NCI-H748 (cell line): Measurements from ENCODE around the gene RSAD1.

Experiments
- DNase-seq: peaks from one replicate; lab custom pipeline; 2025; ENCODE audit not compliant: unreplicated experiment; lab: John Stamatoyannopoulos, UW

The RSAD1 gene

GRCh38 chr17:50488880-50489279 is 10.2 kb downstream of the RSAD1 start:
- DNase-seq: no peak

DNA sequence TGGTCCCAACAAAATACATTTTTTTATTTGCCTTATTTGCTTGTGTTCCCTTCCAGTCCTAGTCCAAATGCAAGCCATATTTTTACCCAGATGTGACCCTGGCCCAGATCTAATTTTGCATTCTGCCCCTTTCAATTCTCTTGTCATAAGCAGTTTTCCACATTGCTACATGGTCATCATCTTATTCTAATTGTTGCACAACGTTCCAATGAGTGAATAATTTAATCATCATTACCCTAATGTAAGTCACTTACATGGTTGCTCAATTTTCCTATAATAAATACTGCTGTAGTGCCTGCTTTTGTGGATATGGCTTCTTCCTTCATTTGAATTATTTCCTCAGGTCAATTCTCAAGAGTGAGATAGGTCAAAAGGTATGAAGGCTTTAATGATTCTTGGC is 12.8 kb downstream of the RSAD1 start:
- DNase-seq: no peak

DNA sequence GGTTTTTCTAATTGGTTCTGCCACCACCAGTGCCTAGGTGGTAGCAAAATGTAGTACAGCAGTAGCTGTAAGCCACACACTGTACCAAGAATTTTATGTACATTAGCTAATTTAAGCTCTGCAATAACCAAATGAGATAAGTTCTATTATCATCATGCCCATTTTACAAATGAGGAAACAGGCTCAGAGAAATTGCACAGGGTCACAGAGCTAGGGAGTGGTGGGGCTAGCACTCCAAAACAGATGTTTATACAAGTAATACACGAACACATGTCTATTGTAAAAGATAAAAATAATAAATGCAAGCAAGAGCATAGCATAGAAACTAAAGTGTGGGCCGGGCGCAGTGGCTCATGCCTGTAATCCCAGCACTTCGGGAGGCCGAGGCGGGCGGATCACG is 13.6 kb downstream of the RSAD1 start:
- no peak for DNase-seq

DNA sequence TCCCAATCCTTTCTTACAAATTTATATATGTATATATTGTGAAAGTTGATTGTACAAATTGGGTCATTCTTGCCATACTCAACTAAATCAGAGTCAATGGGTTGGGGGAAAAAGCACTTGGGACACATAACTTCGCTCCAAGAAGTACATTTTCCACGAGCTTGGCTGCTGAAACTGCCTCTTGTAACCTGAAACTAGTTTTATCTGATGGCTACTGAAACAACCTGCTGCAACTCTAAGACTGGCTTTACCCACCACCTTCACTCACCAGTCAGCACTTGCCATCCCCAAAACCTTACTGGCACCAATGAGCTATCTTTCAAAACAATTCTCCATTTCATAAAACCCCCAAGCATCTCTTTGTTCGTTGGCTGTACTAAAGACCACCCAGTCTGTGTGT is 15.1 kb downstream of the RSAD1 start:
- DNase-seq: no peak

DNA sequence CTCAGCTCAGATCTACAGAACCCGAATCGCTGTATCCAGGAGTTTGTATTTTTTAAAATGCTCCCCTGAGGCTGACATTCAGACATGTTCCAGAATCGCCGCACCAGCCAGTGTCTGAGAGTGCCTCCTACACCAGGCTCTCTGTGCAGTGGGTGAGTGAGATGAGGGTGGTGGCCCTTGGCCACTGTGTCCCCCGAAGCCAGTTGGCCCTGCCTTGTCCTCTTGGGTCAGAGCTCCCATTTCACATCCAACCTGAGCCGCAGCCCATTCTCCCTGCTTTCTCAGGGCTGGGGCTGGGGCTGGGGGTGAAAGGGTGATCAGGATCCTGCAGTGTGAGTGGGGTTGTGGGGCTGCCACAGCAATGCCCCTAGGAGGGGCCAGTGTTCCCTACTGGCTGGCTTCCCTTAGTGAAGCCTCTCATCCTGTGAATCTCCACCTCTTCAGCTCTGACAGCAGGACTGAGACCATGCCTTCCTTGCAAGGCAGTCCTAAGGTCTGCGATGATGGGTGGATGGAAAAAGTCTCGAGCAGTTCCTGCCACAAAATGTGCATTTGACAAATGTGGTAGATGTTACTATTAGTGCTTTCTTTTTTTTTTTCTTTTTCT is 16.7 kb downstream of the RSAD1 start:
- no peak for DNase-seq

DNA sequence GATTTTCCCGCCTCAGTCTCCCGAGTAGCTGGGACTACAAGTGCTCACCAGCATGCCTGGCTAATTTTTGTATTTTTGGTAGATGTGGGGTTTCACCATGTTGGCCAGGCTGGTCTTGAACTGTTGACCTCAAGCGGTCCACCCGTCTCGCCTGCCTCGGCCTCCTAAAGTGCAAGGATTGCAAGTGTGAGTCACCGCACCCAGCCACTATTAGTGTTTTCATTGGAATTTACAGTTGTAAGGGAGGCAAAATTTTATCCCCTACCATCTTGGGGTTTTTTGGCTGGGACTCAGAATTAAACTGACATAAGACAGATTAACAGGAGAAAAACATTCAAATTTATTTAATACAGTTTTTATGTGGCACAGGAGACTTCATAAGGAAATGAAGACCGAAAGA is 17.3 kb downstream of the RSAD1 start:
- DNase-seq: no peak

GRCh38 chr17:50498021-50498874 is 19.6 kb downstream of the RSAD1 start:
- DNase-seq: no peak

GRCh38 chr17:50499270-50499669 is 20.6 kb downstream of the RSAD1 start:
- no peak for DNase-seq

GRCh38 chr17:50499721-50500120 is 21.1 kb downstream of the RSAD1 start:
- DNase-seq: no peak

- DNase-seq: no peak
Measured at GRCh38 chr17:50501054-50501453, 22.4 kb downstream of the RSAD1 start.

DNA sequence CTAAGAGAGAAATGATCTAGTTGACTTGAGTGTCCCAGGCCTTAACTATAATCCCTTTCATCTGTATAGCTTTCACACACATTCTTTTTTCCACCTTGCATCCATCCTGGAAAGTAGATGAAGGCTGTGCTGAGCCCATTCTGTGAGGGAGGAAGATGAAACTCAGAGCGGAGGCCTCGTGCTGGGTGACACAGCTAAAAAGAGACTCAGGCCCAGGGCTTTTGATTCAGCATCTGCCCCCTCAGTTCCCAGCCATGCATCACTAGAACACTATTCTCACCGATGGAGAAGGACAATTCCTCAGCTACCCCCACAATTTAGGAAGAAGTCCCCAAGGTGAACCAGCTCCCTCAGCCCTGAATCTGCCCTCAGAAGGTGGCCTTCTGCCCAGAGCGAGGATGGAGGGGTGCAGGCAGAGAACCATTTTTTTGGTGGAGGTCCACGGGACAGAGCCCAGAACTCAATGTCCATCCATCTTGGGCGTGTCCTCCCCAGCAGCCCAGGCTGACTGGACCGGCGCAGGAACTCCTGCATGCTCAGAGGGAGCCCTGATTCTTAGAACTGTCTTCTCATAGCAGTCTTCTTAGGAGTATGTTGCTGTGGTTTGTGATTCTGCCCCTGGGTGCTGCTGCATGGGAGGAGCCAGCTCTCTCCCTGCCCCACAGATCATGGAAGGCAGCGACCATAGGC is 23.8 kb downstream of the RSAD1 start:
- DNase-seq: no peak

GRCh38 chr17:50505591-50506130 is 27.0 kb downstream of the RSAD1 start:
- DNase-seq: no peak

GRCh38 chr17:50506298-50506697 is 27.6 kb downstream of the RSAD1 start:
- no peak for DNase-seq

GRCh38 chr17:50507871-50508572 is 29.4 kb downstream of the RSAD1 start, which contains the start of gene MYCBPAP:
Gene MYCBPAP, plus strand, starts transcription at chr17:50508439. Its CDS starts 236 bp downstream, at chr17:50508675.
- peak; percentile 89 for DNase-seq

DNA sequence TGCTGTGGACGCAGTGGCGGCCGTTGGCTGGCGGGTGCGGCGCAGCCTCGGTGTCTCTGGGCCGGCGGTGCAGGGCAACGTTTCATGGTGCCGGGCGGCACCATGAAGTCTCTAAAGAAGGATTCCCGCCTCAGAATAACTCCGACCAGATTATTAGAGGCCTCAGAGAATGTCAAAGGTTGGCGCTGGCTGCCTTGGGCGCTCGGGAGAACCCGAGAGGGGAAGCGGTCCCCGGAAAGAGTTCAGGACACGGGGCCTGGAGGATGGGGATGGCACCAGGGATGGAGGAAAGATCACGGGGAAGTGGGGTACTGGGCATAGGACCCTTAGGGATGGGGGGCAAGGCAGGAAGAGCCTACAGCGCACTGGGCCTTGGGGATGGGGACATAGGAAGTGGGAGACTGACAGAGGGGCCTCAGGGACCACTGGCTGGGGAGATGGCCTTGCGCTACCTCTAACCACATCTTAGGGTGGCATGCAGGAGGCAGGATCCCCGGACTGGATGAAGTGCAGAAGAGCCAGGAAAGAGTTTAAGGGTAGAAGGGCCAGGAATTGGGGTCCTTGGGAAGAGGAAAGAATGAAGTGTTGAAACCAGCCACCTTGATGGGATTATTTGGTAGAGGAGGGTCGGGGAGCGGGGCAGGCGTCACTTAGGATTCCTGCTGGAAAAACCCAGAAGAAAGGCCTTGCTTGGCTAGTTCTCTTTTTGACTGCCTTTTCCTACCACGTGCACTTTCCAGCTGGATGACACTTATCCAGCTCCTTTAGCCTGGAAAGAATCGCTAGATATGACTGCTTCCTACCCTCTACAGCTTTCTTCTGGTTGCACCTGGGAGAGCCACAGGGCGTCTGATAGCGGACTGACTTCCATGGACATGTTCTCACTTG is 30.2 kb downstream of the RSAD1 start:
- no peak for DNase-seq

GRCh38 chr17:50511058-50511457 is 32.4 kb downstream of the RSAD1 start:
- no peak for DNase-seq

- no peak for DNase-seq
Measured at GRCh38 chr17:50513495-50513894, 34.8 kb downstream of the RSAD1 start.

- no peak for DNase-seq
Measured at GRCh38 chr17:50514388-50514787, 35.7 kb downstream of the RSAD1 start.

DNA sequence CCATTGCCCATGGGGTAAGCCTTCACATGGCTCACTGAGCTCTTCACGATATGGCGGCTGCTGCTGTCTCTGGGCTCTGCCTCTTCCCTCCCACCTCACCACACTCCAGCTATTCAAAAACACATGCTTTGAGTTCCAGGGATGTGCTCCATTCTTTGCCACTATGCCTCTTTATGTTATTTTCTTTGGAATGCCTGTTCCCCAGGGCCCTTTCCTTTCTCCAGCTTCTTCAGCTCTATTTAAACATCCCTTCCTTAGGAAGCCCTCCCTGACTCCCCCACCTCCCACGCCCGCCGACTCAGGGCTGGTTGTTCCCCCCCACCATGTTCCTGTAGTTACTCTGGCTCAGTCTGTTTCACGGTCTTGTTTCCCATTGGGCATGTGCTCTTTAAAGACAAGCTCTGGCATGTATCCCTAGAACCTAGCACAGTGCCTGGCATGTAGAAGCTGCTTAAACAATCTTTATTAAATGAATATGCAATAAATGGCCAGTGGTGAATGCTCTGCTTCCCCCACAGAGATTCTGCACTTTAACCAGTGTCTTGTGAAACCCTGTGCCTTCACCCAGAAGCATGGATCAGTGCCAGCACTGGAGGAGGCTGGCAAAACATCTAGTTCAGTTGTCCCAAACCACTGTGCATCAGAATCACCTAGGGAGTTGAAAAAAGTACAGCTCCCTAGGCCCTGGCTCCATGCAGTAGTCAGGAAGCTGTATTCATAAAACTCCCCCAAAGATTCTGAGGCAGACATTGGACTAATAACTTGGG is 36.5 kb downstream of the RSAD1 start:
- DNase-seq: no peak
